Activated CD8-positive, alpha-beta memory T cell treated with anti-CD3 and anti-CD28 coated beads for 4 hours (primary cell): ENCODE results near the gene SCP2.

Experiments used
- DNase-seq, 2 donors: peaks; one replicate each; pipeline ENCODE4 v3.0.0-alpha.2; 2020; ENCODE audit warnings: low read depth in 2 of 2

Gene SCP2

DNA sequence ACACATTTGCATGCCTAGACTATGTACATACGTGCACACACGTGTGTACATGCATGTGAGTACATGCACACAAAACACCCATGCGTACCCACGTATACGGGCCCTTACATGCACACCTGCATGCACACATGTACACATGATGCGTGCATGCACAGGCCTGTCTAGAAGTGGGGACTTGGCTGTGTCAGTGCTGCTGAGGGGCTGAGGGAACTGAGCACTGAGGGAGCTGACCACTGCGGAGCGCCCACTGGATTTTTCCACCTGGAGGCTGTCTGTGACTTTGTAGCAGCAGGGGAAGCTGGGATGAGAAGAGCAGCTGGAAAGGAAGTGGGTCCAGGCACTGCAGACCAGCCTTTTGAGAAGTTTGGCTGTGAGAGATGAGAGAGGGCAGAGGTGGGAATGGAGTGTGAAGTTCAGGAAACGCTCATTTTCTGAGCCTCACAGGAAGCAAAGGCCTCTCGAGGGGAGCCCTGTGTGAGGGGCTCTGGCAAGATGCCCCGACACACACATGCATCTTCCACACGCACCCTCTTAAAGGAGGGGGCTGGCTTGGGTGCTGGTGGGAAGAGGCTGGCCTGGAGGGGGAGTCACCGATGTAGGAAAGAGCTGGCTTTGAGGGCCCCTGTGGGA, 155.9 kb downstream of the SCP2 start:
- no peak for DNase-seq

- no peak for DNase-seq
Observed at GRCh38 chr1:53083636-53084588, 156.8 kb downstream of the SCP2 start.

GRCh38 chr1:53084589-53084971, 157.5 kb downstream of the SCP2 start:
- no peak for DNase-seq

GRCh38 chr1:53085405-53085804, 158.3 kb downstream of the SCP2 start:
- DNase-seq: no peak

GRCh38 chr1:53086491-53087070, 159.5 kb downstream of the SCP2 start:
- DNase-seq: no peak

DNA sequence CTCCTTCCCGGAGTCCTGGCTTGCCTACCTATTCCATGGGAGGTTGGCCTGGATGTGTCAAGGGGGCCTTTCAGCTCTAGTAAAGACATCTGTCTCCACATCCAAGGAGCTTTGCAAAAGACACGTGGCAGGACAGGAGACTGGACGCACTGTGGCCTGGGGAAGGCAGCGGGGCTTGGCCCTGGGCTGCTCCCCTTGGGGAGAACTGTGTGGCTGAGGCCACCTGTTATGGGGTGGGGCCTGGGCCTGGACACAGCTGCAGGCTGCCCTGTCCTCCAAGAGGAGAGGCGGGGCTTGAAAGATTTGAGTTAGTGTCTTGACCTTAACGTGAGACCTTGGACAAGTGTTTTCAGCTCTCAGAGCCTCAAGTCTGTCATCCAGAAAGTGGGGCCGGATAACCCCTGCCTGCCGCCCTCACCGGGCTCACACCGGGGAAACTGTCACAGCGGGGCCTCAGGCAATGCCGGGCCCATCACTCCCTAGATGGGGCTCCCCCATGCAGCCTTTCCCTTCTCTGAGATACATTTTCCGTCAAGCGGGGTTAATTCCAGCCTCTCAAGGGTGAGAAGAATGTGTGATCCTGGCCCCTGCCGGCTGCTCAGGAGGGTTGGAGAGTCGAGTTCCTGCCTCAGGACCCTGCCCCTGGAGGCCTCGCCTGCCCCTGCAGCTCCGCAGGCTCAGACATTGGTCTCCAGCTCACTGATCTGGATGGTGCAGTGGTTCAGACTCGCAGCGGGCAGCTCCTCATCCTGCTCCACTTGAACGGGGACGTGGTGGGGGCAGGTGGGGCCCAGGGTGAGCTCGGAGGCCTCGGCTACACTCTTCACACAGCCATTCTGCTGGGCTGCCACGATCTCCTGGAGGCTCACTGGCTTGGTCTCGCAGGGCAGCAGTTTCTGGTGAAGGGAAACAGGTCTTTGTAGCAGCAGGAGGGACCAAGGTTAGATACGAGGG, 160.5 kb downstream of the SCP2 start:
- no peak for DNase-seq

GRCh38 chr1:53088616-53089300, 161.7 kb downstream of the SCP2 start:
- DNase-seq: no peak

DNA sequence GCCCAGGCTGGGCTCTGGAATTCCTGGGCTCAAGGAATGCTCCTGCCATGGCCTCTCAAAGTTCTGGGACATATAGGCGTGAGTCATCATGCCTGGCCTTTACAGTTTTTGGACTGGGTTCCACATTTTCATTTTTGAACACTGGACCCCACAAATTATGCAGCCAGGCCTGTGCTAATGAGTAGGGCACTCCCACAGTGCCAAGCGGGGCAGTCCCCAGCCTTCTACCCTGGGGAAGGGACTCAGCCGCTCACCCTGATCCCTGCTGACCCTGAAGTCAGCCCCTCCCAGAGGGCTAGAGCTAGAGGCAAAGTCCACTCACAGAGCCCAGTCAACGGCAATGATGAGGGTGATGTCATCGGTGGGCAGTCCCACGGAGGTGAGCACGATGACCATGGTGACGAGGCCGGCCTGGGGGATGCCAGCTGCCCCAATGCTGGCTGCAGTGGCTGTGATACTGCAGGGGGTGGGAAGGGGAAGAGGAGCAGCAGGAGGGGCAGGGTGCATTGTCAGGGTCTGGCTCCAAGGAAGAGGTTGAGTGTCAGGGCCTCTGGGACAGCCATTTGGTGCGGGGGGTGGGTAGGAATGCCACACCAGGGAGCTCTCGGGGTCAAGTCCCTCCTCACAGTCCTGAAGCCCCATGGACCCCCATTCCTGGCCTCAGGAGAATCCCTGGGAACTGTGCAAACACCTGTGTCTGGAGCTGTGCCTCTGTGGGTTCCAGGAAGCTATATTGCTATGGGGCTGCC, 162.6 kb downstream of the SCP2 start:
- no peak for DNase-seq

GRCh38 chr1:53090227-53091147, 163.4 kb downstream of the SCP2 start:
- no peak for DNase-seq

- DNase-seq: no peak
Observed at GRCh38 chr1:53091841-53092645, 165.0 kb downstream of the SCP2 start.

DNA sequence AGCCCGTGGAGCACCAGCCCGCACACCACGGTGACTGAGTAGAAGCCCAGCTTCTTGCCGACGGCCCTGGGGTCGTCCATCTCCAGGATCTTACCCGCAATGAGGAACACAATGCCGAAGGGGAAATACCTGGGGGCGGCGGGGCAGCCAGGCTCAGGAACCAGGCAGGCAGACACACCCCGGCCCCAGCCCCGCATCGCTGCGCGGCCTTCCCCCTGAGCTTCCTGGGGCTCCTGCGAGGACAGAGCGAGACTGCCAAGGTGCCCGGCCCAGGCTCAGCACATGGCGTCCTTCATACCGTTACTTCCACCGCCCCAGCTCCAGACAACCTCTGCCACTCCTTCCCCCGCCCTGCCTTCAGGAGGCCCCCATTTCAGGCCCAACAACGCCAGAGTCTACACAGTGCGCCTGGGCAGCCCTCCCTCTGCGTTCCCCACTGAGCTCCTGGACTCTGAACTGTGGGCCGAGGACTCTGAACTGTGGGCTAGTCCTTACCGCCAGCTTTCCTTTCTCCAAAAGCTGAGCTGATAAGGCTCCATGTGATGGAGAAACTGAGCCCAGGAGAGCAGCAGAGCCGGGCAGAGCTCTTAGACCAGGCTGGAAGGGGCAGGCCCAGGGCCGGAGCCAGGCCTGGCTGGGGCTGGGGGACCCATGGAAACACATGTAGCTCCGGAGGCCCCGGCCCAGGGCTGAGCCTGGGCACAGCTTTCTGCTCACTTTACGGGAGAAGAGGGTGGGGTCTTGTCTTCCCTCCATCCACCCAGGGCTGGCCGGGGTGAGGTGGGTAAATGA, 165.8 kb downstream of the SCP2 start:
- no peak for DNase-seq

- no peak for DNase-seq
Observed at GRCh38 chr1:53093451-53093754, 166.3 kb downstream of the SCP2 start.

GRCh38 chr1:53093778-53094532, 166.9 kb downstream of the SCP2 start:
- no peak for DNase-seq

DNA sequence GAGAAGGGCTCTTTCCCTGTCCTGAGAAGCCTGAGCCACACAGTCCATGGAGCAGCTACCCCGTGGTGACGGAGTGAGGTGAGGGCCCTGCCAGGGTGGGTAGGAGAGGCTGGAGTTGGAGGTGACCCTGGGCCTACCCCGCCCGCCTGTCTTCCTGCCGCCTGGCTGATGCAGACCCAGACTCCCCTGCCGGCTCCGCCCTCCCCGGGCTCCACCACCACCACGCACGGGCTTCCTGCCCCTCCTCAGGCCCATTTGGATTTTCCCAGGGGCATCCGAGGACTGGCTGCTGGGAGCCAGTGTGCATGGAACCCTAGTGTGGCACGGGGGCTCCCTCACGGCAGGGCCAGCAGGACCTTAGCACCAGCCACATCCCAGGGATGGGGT, 167.4 kb downstream of the SCP2 start:
- no peak for DNase-seq
